Lung (tissue), 12 donors: ENCODE results near the gene DNAH3. TPM values are rescaled to one million over a fixed set of nuclear protein-coding genes. Genes with fewer than 3 reads are reported as not detected.
A peak's percentile ranks its signal among the peaks of the same experiment; 100 is the strongest.

Source experiments
- ATAC-seq: fragments of 200-7000 bp; cut with Tn5 transposase; one replicate; pipeline ENCODE4 v1.9.1; 2020; ENCODE audit warnings: moderate number of reproducible peaks; ENCODE audit not compliant: insufficient read depth, low FRiP score
- DNase-seq, 3 donors: peaks; one replicate each; pipeline ENCODE4 v3.0.0-alpha.2; 2013 to 2017
- H3K27ac ChIP-seq, 2 donors: one replicate each; pipeline ENCODE4 v1.5.1; 2013; ENCODE audit warnings: mild to moderate bottlenecking in 2 of 2, moderate library complexity in 2 of 2, control low read depth in 1 of 2, inconsistent platforms in 1 of 2, low read depth in 1 of 2, low read length in 1 of 2
- H3K27me3 ChIP-seq, 3 donors: one replicate each; pipeline ENCODE4 v1.5.1; 2013; ENCODE audit warnings: low read length in 2 of 3; ENCODE audit not compliant: control insufficient read depth in 3 of 3, insufficient read depth in 3 of 3
- H3K36me3 ChIP-seq, 4 donors: one replicate each; pipeline ENCODE4 v1.5.1; 2013; ENCODE audit warnings: low read length in 4 of 4, mild to moderate bottlenecking in 1 of 4, moderate library complexity in 1 of 4; ENCODE audit not compliant: control insufficient read depth in 4 of 4, insufficient read depth in 4 of 4
- H3K4me1 ChIP-seq, 5 donors: one replicate each; pipeline ENCODE4 v1.5.1; 2013; ENCODE audit warnings: low read length in 5 of 5, mild to moderate bottlenecking in 2 of 5, moderate library complexity in 1 of 5; ENCODE audit not compliant: control insufficient read depth in 5 of 5, insufficient read depth in 5 of 5
- H3K4me3 ChIP-seq: one replicate; pipeline ENCODE4 v1.5.1; 2013; ENCODE audit warnings: mild to moderate bottlenecking, control low read depth, moderate library complexity
- H3K9ac ChIP-seq, 2 donors: one replicate each; pipeline ENCODE4 v1.5.1; 2013; ENCODE audit warnings: low read length in 2 of 2, control low read depth in 1 of 2; ENCODE audit not compliant: insufficient read depth in 1 of 2
- H3K9me3 ChIP-seq, 4 donors: one replicate each; pipeline ENCODE4 v1.5.1; 2013; ENCODE audit warnings: low read length in 3 of 4, mild to moderate bottlenecking in 1 of 4, moderate library complexity in 1 of 4; ENCODE audit not compliant: control insufficient read depth in 4 of 4, insufficient read depth in 3 of 4
- WGBS, 2 donors: extraction: QIAGEN DNeasy Blood & Tissue Kit; methylation state at CpG; one replicate each; pipeline ENCODE4 v1.1.7; 2013; 5-methylcytosine and 5-hydroxymethylcytosine counted together
- polyA plus RNA-seq, 2 donors: library from polyadenylated mRNA; stranded (reverse); fragments of 200-250 nt; gene quantifications; one replicate each; pipeline ENCODE4 v1.2.1, GENCODE V29; 2013
- total RNA-seq, 2 donors: library from RNA; depleted of rRNA in 1 of 2; stranded (reverse); fragments of >200 nt in 1 of 2; gene quantifications; one replicate each; pipeline ENCODE4 v1.2.1, GENCODE V29; 2014 to 2021
- TF ChIP-seq, protein P1 (sequence below): IDR thresholded peaks from 2 replicates; pipeline ENCODE4 v1.5.1; 2012; ENCODE audit warnings: mild to moderate bottlenecking; ENCODE audit errors: control extremely low read depth, extremely low read depth
- donor health status: control.
- donor health status: control.
- donor health status: Bipolar disorder and iron deficiency.
- donor health status: healthy.
- donor health status: DM: yes; HTN: yes; CAD: no.

Gene DNAH3
- total and polyA plus RNA-seq, 4 donors, result 1.0 to 24.1 (median 12.8) TPM

DNA sequence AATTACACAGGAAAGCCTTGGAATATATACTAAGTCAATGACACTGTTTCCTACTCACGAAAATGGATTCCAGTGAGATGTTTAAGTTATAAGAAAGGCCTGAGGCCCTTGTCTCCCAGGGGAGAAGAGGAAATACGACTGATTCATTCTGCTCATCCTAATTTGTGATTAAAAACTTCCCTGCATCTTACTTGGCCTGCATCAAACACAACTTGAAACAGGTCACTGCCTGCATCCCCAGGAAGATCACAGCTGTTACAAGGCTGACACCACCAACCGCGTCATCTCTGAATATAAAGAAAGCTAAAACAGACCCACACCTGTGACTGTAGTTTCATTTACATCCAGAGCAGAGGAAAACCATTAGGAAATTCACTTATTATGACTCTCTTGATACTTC is 121.9 kb downstream of the DNAH3 start:
- Histone ChIP-seq H3K27ac (no peak overlapping the region), H3K27me3 (no peaks in the 10 kb centered on the region), H3K9me3 (no peaks in the 10 kb centered on the region), H3K36me3 (no peaks in the 10 kb centered on the region), H3K4me3 (no peak overlapping the region), H3K9ac (no peak overlapping the region), H3K4me1 (peaks cover 0 to 5% (median 0%) of the 10 kb centered on the region in 5 donors)
- TF ChIP-seq, protein P1, sequence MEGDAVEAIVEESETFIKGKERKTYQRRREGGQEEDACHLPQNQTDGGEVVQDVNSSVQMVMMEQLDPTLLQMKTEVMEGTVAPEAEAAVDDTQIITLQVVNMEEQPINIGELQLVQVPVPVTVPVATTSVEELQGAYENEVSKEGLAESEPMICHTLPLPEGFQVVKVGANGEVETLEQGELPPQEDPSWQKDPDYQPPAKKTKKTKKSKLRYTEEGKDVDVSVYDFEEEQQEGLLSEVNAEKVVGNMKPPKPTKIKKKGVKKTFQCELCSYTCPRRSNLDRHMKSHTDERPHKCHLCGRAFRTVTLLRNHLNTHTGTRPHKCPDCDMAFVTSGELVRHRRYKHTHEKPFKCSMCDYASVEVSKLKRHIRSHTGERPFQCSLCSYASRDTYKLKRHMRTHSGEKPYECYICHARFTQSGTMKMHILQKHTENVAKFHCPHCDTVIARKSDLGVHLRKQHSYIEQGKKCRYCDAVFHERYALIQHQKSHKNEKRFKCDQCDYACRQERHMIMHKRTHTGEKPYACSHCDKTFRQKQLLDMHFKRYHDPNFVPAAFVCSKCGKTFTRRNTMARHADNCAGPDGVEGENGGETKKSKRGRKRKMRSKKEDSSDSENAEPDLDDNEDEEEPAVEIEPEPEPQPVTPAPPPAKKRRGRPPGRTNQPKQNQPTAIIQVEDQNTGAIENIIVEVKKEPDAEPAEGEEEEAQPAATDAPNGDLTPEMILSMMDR, result no peak
- no peak for ATAC-seq
- 73 to 88% methylated on average over 4 of the region's 4 CpGs for WGBS, 2 donors
- no peak for DNase-seq

DNA sequence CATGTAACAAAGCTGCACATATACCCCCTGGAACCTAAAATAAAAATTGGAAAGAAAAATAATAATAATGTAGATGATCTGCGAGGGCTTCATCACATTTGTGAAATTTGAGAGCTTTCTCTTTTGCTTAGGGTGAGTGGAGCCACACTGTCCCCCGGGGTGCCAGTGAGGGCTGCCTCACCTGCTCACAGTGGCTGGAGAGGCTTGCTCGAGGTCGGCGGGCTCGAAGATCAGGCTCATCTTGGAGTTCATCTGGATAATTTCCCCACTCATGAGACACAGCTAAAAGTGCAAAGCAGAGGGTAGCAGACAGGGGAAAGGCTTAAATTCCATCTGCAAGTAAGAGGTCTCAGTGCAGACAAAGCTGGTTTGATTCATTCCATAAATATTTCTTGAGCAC is 123.8 kb downstream of the DNAH3 start:
- no peak overlapping the region for H3K9ac ChIP-seq
- no peaks in the 10 kb centered on the region for H3K9me3 ChIP-seq
- 89 to 93% methylated on average over 6 of the region's 6 CpGs for WGBS, 2 donors
- no peaks in the 10 kb centered on the region for H3K36me3 ChIP-seq
- DNase-seq, result no peak
- no peak for ATAC-seq
- H3K27me3 ChIP-seq, result no peaks in the 10 kb centered on the region
- peaks cover 0 to 2% (median 0%) of the 10 kb centered on the region in 5 donors for H3K4me1 ChIP-seq
- TF ChIP-seq, protein P1, result no peak
- H3K27ac ChIP-seq, result no peak overlapping the region
- H3K4me3 ChIP-seq, result no peak overlapping the region

GRCh38 chr16:21023509-21024202 is 127.0 kb downstream of the DNAH3 start:
- ATAC-seq (no peak), DNase-seq (no peak)
- WGBS, 2 donors, result 55 to 60% methylated on average over 9 of the region's 9 CpGs
- no peak overlapping the region for H3K4me3 ChIP-seq
- no peak overlapping the region for H3K9ac ChIP-seq
- peak overlapping the region in 1 of 2 donors; percentile 4 for H3K27ac ChIP-seq
- H3K27me3 ChIP-seq, result no peaks in the 10 kb centered on the region
- TF ChIP-seq, protein P1, result no peak
- H3K36me3 ChIP-seq, result no peaks in the 10 kb centered on the region
- H3K9me3 ChIP-seq, result no peaks in the 10 kb centered on the region
- H3K4me1 ChIP-seq, result peaks cover 0 to 2% (median 0%) of the 10 kb centered on the region in 5 donors

DNA sequence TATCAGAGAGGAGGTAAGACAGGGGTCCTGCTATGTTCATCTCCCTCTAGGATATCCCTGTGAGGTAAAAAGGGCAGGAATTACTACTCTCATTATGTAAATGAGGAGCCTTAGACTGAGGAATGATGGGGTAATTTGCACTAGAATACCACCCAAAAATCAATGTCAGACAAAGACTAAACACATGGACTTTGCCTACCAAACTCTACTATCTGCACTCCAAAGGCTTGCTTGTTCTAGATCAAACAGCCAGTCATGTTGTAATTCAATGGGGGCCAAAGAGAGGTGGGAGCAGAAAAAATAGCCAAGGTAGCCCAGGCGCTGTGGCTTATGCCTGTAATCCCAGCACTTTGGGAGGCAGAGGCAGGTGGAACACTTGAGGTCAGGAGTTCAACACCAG is 129.3 kb downstream of the DNAH3 start:
- TF ChIP-seq, protein P1, result no peak
- 95% methylated on average over 1 of the region's 1 CpG for WGBS, 2 donors
- H3K4me3 ChIP-seq, result no peak overlapping the region
- no peaks in the 10 kb centered on the region for H3K9me3 ChIP-seq
- ATAC-seq (no peak), DNase-seq (no peak)
- H3K27ac ChIP-seq, result no peak overlapping the region
- H3K36me3 ChIP-seq, result no peaks in the 10 kb centered on the region
- H3K9ac ChIP-seq, result no peak overlapping the region
- H3K27me3 ChIP-seq, result no peaks in the 10 kb centered on the region
- peaks cover 0 to 2% (median 0%) of the 10 kb centered on the region in 5 donors for H3K4me1 ChIP-seq
